ENCODE results near the gene CBX6.

Gene CBX6

DNA sequence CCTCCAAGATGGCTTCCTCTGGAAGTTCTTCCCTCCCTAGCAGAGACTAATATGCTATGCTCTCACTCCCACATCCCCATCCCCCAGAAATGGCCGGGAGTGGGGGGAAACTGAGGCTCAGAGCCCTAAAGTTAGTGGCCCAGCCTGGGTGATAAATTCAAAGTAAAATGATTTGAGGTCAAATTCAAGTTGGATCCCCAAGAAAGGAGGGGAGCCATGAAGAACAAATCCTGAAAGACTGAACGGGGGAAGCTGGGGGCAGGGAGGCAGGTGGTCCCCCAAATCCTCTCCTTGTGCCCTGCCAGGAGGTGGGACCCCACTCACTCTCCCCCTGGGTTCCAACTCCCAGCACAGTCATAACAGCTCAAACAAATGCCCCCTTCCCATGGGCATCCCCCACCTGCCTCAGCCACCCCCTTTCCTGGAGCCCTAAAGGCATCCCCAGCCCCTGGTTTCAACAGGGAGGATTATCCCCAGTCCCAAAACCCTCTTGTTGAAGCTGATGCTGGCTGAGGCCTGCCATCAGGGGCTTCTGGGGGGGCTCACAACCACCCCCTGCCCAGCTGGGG lies 1.1 kb downstream of the CBX6 start:
- H3K27me3 ChIP-seq (ENCODE audit: insufficient read depth, low read length, poor library complexity, severe bottlenecking): no peaks in the 10 kb centered on the region

DNA sequence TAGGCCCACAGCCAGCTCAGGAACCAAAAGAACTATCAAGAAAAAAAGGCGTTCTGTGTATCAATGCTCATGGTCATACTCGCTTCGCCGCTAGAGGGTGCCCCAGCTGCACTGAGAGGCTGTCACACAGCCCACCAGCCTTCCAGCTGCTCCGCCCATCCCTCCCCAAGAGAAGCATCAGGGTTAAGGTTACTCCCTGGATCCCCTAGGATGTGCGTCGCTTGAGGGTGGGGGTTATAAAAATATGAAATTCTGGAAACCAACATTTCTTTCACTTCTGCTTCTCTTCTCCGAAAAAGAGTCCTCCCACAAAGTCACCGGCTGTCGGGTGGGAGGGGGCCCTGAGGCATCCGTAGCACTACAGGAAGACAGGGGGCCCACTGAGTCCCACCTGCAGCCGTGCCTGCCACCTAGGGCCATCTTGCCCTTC lies 1.7 kb downstream of the CBX6 start:
- no peaks in the 10 kb centered on the region for H3F3A ChIP-seq (ENCODE audit: low read depth)
- no peaks in the 10 kb centered on the region for H3K9me2 ChIP-seq (replicated peaks; ENCODE audit: low read depth, low read length)
- H3K4me3 ChIP-seq (ENCODE audit: low read length, poor library complexity, severe bottlenecking): peak overlapping the region; percentile 94
- peak overlapping the region; percentile 83 for H3K4me2 ChIP-seq (ENCODE audit: low read depth, low read length, poor library complexity, severe bottlenecking)
- H3K79me2 ChIP-seq (ENCODE audit: insufficient read depth, low read length): peaks cover 19% of the 10 kb centered on the region
- peaks cover 38% of the 10 kb centered on the region for H4K20me1 ChIP-seq (ENCODE audit: insufficient read depth, low read length, poor library complexity, severe bottlenecking)
- no peaks in the 10 kb centered on the region for H3K9me3 ChIP-seq (ENCODE audit: insufficient read depth, low read depth, low read length)
- peak overlapping the region; percentile 85 for H3K9ac ChIP-seq (ENCODE audit: low read depth, low read length, poor library complexity, severe bottlenecking)
- peaks cover 3% of the 10 kb centered on the region; the same call in 1 of the 2 replicates for H3K36me3 ChIP-seq (ENCODE audit: insufficient read depth, low read length)
- H2AFZ ChIP-seq (ENCODE audit: low read length): no peak overlapping the region
- no peaks in the 10 kb centered on the region for H3K27me3 ChIP-seq (ENCODE audit: insufficient read depth, low read length, poor library complexity, severe bottlenecking)
- peaks cover 27% of the 10 kb centered on the region for H3K4me1 ChIP-seq (ENCODE audit: insufficient read depth, low read length, poor library complexity, severe bottlenecking)
- TF ChIP-seq, protein P1, sequence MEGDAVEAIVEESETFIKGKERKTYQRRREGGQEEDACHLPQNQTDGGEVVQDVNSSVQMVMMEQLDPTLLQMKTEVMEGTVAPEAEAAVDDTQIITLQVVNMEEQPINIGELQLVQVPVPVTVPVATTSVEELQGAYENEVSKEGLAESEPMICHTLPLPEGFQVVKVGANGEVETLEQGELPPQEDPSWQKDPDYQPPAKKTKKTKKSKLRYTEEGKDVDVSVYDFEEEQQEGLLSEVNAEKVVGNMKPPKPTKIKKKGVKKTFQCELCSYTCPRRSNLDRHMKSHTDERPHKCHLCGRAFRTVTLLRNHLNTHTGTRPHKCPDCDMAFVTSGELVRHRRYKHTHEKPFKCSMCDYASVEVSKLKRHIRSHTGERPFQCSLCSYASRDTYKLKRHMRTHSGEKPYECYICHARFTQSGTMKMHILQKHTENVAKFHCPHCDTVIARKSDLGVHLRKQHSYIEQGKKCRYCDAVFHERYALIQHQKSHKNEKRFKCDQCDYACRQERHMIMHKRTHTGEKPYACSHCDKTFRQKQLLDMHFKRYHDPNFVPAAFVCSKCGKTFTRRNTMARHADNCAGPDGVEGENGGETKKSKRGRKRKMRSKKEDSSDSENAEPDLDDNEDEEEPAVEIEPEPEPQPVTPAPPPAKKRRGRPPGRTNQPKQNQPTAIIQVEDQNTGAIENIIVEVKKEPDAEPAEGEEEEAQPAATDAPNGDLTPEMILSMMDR (conservative IDR thresholded peaks at IDR 0.05; ENCODE audit: low read length): peak; percentile 98
- TF ChIP-seq EZH2phosphoT487 (IDR thresholded peaks at IDR 0.05; ENCODE audit: borderline replicate concordance): no peak

More for the DNA sequence above, 1.1 kb downstream of the CBX6 start:
- Histone ChIP-seq H3K9me2 (replicated peaks; ENCODE audit: low read depth, low read length) (no peaks in the 10 kb centered on the region), H3K4me2 (ENCODE audit: low read depth, low read length, poor library complexity, severe bottlenecking) (peak overlapping the region; percentile 83), H3K9me3 (ENCODE audit: insufficient read depth, low read depth, low read length) (no peaks in the 10 kb centered on the region), H3K4me1 (ENCODE audit: insufficient read depth, low read length, poor library complexity, severe bottlenecking) (peaks cover 27% of the 10 kb centered on the region), H3K4me3 (ENCODE audit: low read length, poor library complexity, severe bottlenecking) (peak overlapping the region; percentile 94), H3K79me2 (ENCODE audit: insufficient read depth, low read length) (peaks cover 19% of the 10 kb centered on the region), H4K20me1 (ENCODE audit: insufficient read depth, low read length, poor library complexity, severe bottlenecking) (peaks cover 38% of the 10 kb centered on the region), H3F3A (ENCODE audit: low read depth) (no peaks in the 10 kb centered on the region), H3K36me3 (ENCODE audit: insufficient read depth, low read length) (peaks cover 3% of the 10 kb centered on the region; the same call in 1 of the 2 replicates), H3K9ac (ENCODE audit: low read depth, low read length, poor library complexity, severe bottlenecking) (peak overlapping the region; percentile 85), H2AFZ (ENCODE audit: low read length) (peak overlapping the region; percentile 71; the same call in 1 of the 2 replicates)
- no peak for TF ChIP-seq EZH2phosphoT487 (IDR thresholded peaks at IDR 0.05; ENCODE audit: borderline replicate concordance)
- TF ChIP-seq, protein P1 (conservative IDR thresholded peaks at IDR 0.05; ENCODE audit: low read length): no peak

DNA sequence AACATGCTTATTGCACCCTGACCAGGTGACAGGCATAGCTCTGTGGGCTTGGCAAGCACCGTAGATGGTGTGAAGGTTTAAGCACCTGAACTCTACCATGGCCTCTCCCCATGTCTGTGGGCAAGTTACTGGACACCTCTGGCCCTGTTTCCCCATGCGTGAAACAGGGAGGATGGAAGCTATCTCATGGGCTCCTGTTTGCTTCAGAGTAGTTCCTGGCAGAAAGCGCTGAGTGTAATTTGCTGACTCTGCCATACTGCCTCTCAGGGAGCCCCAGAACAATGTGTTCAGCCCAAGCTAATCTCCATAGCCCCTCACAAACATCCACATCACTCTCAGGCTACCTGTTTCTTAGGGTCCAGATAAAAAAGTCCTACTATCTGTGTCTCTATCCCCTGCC lies 2.4 kb downstream of the CBX6 start:
- no peaks in the 10 kb centered on the region for H3K9me2 ChIP-seq (replicated peaks; ENCODE audit: low read depth, low read length)
- H3K9ac ChIP-seq (ENCODE audit: low read depth, low read length, poor library complexity, severe bottlenecking): no peak overlapping the region
- TF ChIP-seq EZH2phosphoT487 (IDR thresholded peaks at IDR 0.05; ENCODE audit: borderline replicate concordance): no peak
- TF ChIP-seq, protein P1 (conservative IDR thresholded peaks at IDR 0.05; ENCODE audit: low read length): no peak
- H3K27me3 ChIP-seq (ENCODE audit: insufficient read depth, low read length, poor library complexity, severe bottlenecking): no peaks in the 10 kb centered on the region
- H3K4me2 ChIP-seq (ENCODE audit: low read depth, low read length, poor library complexity, severe bottlenecking): peak overlapping the region; percentile 83
- no peak overlapping the region for H2AFZ ChIP-seq (ENCODE audit: low read length)
- H3K36me3 ChIP-seq (ENCODE audit: insufficient read depth, low read length): peaks cover 3% of the 10 kb centered on the region; the same call in 1 of the 2 replicates
- H3K4me3 ChIP-seq (ENCODE audit: low read length, poor library complexity, severe bottlenecking): peak overlapping the region; percentile 94
- H4K20me1 ChIP-seq (ENCODE audit: insufficient read depth, low read length, poor library complexity, severe bottlenecking): peaks cover 38% of the 10 kb centered on the region
- H3K9me3 ChIP-seq (ENCODE audit: insufficient read depth, low read depth, low read length): no peaks in the 10 kb centered on the region
- H3K4me1 ChIP-seq (ENCODE audit: insufficient read depth, low read length, poor library complexity, severe bottlenecking): peaks cover 27% of the 10 kb centered on the region
- peaks cover 19% of the 10 kb centered on the region for H3K79me2 ChIP-seq (ENCODE audit: insufficient read depth, low read length)
- H3F3A ChIP-seq (ENCODE audit: low read depth): no peaks in the 10 kb centered on the region

Data from Loucy (cell line).